Measurements from ENCODE around the gene CYSRT1.

GRCh38 chr9:137186385-137186784 lies 38.6 kb upstream of the CYSRT1 start:
- TF ChIP-seq GATA2 (IDR thresholded peaks at IDR 0.05; ENCODE audit: low read depth, low read length): no peak
- TF ChIP-seq GATA3 (IDR thresholded peaks at IDR 0.05; ENCODE audit: low read depth, low read length): no peak

Measured in SH-SY5Y (cell line).